HepG2 (cell line): ENCODE measurements around the gene MACROD2. TPM values are rescaled to one million over a fixed set of nuclear protein-coding genes. Genes with fewer than 3 reads are reported as not detected.

Experiments
- AHR ChIP-seq: IDR thresholded peaks from 2 replicates; pipeline ENCODE4 v1.6.1; 2018; ENCODE audit warnings: missing genetic modification reagents, missing compliant biosample characterization
- CBX2 ChIP-seq, 2 experiments: fragments of 200-600 bp in 1 of 2; sonication (generic); formaldehyde crosslinking in 1 of 2; IDR thresholded peaks; 2 replicates each; pipeline versions ENCODE4 v1.7.0 to v1.8.1; 2018 to 2022; ENCODE audit warnings: low read depth in 2 of 2, low read length in 1 of 2, mild to moderate bottlenecking in 1 of 2, missing genetic modification reagents in 1 of 2
- FOXJ3 ChIP-seq: sonication (generic); formaldehyde crosslinking; IDR thresholded peaks from 2 replicates; pipeline ENCODE4 v1.4.0; 2020; ENCODE audit warnings: missing genetic modification reagents, mild to moderate bottlenecking, borderline replicate concordance
- FOXK1 ChIP-seq: sonication (generic); formaldehyde crosslinking; IDR thresholded peaks from 2 replicates; pipeline ENCODE4 v1.4.0; 2020; ENCODE audit warnings: low read depth, missing genetic modification reagents, borderline replicate concordance
- HIC2 ChIP-seq: sonication (generic); formaldehyde crosslinking; IDR thresholded peaks from 2 replicates; pipeline ENCODE4 v1.9.0; 2022; ENCODE audit warnings: low read depth, missing genetic modification reagents
- HMG20B ChIP-seq: conservative IDR thresholded peaks from 2 replicates; pipeline ENCODE4 v1.6.1; 2016; ENCODE audit warnings: missing genetic modification reagents, missing compliant biosample characterization
- KMT2B ChIP-seq: IDR thresholded peaks from 2 replicates; pipeline ENCODE4 v1.6.1; 2016; ENCODE audit warnings: missing genetic modification reagents, missing compliant biosample characterization
- MTERF4 ChIP-seq: sonication (generic); formaldehyde crosslinking; IDR thresholded peaks from 2 replicates; pipeline ENCODE4 v1.8.0; 2023; ENCODE audit warnings: mild to moderate bottlenecking, missing genetic modification reagents
- NAIF1 ChIP-seq: sonication (generic); formaldehyde crosslinking; IDR thresholded peaks from 2 replicates; pipeline ENCODE4 v1.5.0; 2020; ENCODE audit warnings: mild to moderate bottlenecking, missing genetic modification reagents, borderline replicate concordance
- PHB2 ChIP-seq: fragments of 450-650 bp; IDR thresholded peaks from 2 replicates; pipeline ENCODE4 v1.6.1; 2018; ENCODE audit not compliant: partially characterized antibody
- RARG ChIP-seq: sonication (generic); formaldehyde crosslinking; IDR thresholded peaks from 2 replicates; pipeline ENCODE4 v1.4.0; 2020; ENCODE audit warnings: low read depth, mild to moderate bottlenecking, missing genetic modification reagents
- TAF15 ChIP-seq: fragments of 200-400 bp; formaldehyde crosslinking; IDR thresholded peaks from one replicate; pipeline ENCODE4 v1.6.1; 2018; ENCODE audit warnings: mild to moderate bottlenecking, low read depth, low read length; ENCODE audit not compliant: poor library complexity, severe bottlenecking
- ZHX1 ChIP-seq: sonication (generic); formaldehyde crosslinking; IDR thresholded peaks from 2 replicates; pipeline ENCODE4 v1.8.1; 2022; ENCODE audit warnings: low read depth, mild to moderate bottlenecking, missing genetic modification reagents
- ZNF101 ChIP-seq: sonication (generic); formaldehyde crosslinking; IDR thresholded peaks from 2 replicates; pipeline ENCODE4 v1.4.0; 2020; ENCODE audit warnings: mild to moderate bottlenecking, low read depth, missing genetic modification reagents, borderline replicate concordance
- ZNF317 ChIP-seq: sonication (generic); formaldehyde crosslinking; IDR thresholded peaks from 2 replicates; pipeline ENCODE4 v1.5.0; 2020; ENCODE audit warnings: mild to moderate bottlenecking, missing genetic modification reagents
- ZNF362 ChIP-seq: sonication (generic); formaldehyde crosslinking; IDR thresholded peaks from 2 replicates; pipeline ENCODE4 v1.4.0; 2020; ENCODE audit warnings: missing genetic modification reagents, mild to moderate bottlenecking, borderline replicate concordance
- ZNF569 ChIP-seq: sonication (generic); formaldehyde crosslinking; IDR thresholded peaks from 2 replicates; pipeline ENCODE4 v1.5.0; 2020; ENCODE audit warnings: mild to moderate bottlenecking, missing genetic modification reagents, moderate library complexity, borderline replicate concordance
- ZNF761 ChIP-seq: sonication (generic); formaldehyde crosslinking; conservative IDR thresholded peaks from 2 replicates; pipeline ENCODE4 v1.4.0; 2020; ENCODE audit warnings: mild to moderate bottlenecking, missing genetic modification reagents
- ZNF841 ChIP-seq: sonication (generic); formaldehyde crosslinking; IDR thresholded peaks from 2 replicates; pipeline ENCODE4 v1.8.1; 2023; ENCODE audit warnings: missing genetic modification reagents, borderline replicate concordance
- polyA plus RNA-seq, 8 experiments: library from polyadenylated mRNA; depleted of rRNA in 3 of 8; stranded (reverse) in 7 of 8; unstranded in 1 of 8; fragments of >200 nt; fragmentation: Illumina TruSeq in 4 of 8; extraction: Trizol in 4 of 8; gene quantifications; 2 replicates each; pipeline versions ENCODE4 v1.2.1 to v1.2.3, GENCODE V29; 2011 to 2016; ENCODE audit warnings: low read depth in 4 of 8, missing spikeins in 1 of 8, mixed read lengths in 1 of 8; ENCODE audit not compliant: insufficient read depth in 1 of 8
- total RNA-seq, 5 experiments: library from RNA; depleted of rRNA; stranded (reverse); fragments of >200 nt; fragmentation: Illumina TruSeq; extraction: Trizol; gene quantifications; 2 replicates each; pipeline ENCODE4 v1.2.3, GENCODE V29; 2016; ENCODE audit warnings: low read depth in 1 of 5

Gene MACROD2
- total and polyA plus RNA-seq, 2 of the 13 experiments (the other 11 are each of a cell fraction or from before 2014, with no cell fraction given): 0.13 to 0.51 TPM

- no peak for TF ChIP-seq CBX2 (IDR thresholded peaks at IDR 0.05; ENCODE audit: low read depth, low read length)
- no peak for TF ChIP-seq CBX2 (CRISPR knock-in tag; IDR thresholded peaks at IDR 0.05; ENCODE audit: low read depth)
- no peak for TF ChIP-seq ZNF841 (CRISPR knock-in tag)
- TF ChIP-seq ZNF761: peak; percentile 64; the same call in 1 of the 2 replicates
- peak; percentile 64; the same call in 1 of the 2 replicates for TF ChIP-seq NAIF1
- peak; percentile 93 for TF ChIP-seq HMG20B (CRISPR knock-in tag)
- TF ChIP-seq ZNF317 (CRISPR knock-in tag): peak; percentile 69
- TF ChIP-seq KMT2B (CRISPR knock-in tag): peak; percentile 66
- peak; percentile 45; the same call in 1 of the 2 replicates for TF ChIP-seq MTERF4 (CRISPR knock-in tag)
- no peak for TF ChIP-seq TAF15
- TF ChIP-seq ZNF101 (CRISPR knock-in tag): no peak
- TF ChIP-seq PHB2: no peak
- no peak for TF ChIP-seq AHR (CRISPR knock-in tag)
- peak; percentile 83; the same call in 1 of the 2 replicates for TF ChIP-seq ZNF362 (CRISPR knock-in tag)
- TF ChIP-seq ZNF569 (CRISPR knock-in tag): no peak
- TF ChIP-seq RARG (CRISPR knock-in tag): peak; percentile 76; the same call in 1 of the 2 replicates
- peak; percentile 97 for TF ChIP-seq FOXK1 (CRISPR knock-in tag)
- TF ChIP-seq FOXJ3: peak; percentile 98
- peak; percentile 93 for TF ChIP-seq HIC2 (CRISPR knock-in tag)
- no peak for TF ChIP-seq ZHX1 (CRISPR knock-in tag)
Measured at GRCh38 chr20:14984768-14985622, 989.7 kb downstream of the MACROD2 start (continued).
